ENCODE results near the gene NOP10.

GRCh38 chr15:34314491-34315490 is 28.1 kb downstream of the NOP10 start:
- TF ChIP-seq CTCF (IDR thresholded peaks at IDR 0.05): no peak
- no peak for TF ChIP-seq POLR2A (IDR thresholded peaks at IDR 0.05)
- no peak for TF ChIP-seq POLR2AphosphoS5 (IDR thresholded peaks at IDR 0.05)
- no peak for TF ChIP-seq EP300 (IDR thresholded peaks at IDR 0.05; ENCODE audit: low read depth)
